IPS-11a (cell line): ENCODE measurements around the gene DOC2A.
A peak's percentile ranks its signal among the peaks of the same experiment; 100 is the strongest.
"Not testable (repeated sequence)": the region's sequence is repeated elsewhere in the genome, so short reads cannot be mapped to it uniquely, and the experiment has no call there.

Source experiments
- H3K4me3 ChIP-seq: one replicate; pipeline ENCODE4 v1.5.1; 2013; ENCODE audit warnings: low read depth, low read length, control low read depth

DOC2A gene

DNA sequence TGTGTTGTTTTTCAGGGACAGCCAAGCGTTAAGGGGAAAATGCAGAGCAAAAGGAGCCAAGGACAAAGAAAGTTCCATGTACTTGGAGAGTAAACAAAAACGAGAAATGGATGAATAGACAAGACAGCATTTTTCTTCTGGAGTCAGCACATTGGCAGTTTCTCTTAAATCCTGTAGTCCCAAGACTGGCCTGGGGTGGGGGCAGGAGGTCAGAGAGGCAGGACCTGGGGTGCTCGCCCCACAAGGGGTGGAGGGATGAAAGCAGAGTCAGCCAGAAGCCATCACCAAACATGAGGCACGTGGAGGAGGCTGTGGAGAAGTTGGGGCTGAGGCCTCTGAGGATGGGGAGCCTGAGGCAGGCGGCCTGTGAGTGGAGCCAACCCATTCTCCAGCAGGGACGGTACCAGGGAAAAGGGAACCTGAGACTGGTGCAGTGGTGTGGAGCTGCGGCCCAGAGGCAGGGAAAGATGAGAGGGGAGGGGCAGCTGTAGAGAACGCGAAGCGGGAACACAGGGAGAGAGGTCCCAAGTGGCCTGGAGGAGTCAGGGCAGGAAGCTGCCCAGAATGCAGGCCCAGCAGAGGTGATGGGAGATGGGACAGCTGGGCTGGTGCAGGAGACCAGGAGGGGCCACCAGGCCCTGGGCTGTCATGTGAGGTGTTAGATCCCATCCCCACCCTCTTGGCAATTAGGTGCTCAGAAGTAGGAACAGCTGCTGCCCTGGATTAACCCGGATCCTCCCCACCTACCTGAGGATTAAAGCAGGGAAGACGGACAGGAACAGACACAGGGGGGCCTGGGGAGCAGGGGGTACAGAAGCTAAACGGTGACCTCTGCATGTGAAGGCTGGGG, 17.0 kb upstream of the DOC2A start:
- no peak overlapping the region for H3K4me3 ChIP-seq

DNA sequence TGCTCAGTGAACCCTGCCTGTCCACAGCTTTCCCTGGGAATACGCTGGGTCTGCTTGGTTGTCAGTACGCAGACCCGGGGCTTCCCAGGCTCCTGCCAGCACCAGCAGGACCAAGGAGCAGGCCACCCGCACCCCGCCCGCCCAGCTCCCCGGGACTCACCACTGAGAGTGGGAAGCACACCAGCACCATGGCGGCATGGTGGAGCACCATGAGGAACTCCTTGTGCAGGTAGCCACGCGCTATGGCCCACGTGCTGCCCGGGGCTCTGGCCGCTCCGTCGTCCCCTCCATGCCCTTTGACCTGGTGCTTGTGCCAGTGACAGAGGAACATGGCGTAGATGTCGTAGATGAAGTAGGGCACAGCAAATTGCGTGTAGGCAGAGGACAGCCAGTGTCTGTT, 15.6 kb upstream of the DOC2A start:
- no peak overlapping the region for H3K4me3 ChIP-seq

DNA sequence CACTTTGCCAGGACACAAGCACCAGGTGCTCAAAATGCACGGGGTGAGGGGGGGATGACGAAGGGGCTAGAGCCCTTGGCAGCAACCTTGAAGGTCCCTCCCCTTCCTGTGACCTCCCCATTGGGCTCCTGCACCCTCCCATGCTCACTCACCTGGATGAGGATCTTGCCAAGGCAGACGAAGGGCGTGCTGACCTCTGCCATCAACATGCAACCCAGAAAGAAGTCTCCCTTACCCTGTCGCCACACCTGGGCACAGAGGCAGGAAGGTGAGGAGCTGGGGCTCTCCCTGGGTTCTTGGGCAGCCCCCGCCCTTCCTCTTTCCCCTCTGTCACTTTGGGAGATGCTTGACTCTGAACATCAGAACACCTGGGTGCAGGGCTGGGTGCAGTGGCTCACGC, 14.7 kb upstream of the DOC2A start:
- H3K4me3 ChIP-seq = no peak overlapping the region

DNA sequence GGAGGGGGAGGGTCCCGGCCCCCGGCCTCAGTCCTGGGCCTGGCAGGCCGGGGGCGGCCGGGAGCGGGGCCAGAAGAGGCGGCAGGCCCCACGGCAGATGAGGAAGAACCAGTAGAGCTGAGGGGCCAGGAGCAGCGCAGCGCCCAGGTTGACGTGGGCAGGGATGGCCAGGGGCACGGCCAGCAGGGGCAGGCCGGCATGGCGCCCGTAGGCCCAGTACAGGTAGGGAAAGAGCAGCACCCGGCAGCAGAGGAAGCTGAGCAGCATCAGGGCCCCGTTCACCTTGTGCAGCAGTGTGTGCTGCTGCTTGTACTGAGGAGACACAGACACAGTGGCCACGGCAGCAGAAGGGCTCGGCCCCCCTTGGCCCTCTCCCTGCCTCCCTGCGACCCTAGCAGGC, 14.3 kb upstream of the DOC2A start:
- no peak overlapping the region for H3K4me3 ChIP-seq

DNA sequence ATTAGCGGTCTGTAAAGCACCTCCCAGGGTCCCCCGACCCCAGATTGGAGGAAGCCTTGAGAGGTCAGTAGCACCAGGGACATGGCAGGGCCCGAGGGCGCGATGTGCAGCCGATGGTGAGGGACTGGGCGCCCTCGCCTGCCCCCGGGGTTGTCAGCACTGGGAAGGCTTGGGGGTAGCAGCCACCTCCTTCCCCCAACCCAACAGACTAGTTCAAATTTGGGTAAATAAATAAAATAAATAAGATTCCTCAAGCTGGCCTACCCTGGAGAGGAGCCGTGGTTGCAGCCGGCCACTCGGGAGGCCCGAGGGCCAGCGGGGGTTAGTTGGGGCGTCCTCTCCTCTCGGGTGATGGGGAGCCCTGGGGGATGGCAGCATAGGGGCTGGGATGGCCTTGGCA, 13.6 kb upstream of the DOC2A start:
- no peak overlapping the region for H3K4me3 ChIP-seq

DNA sequence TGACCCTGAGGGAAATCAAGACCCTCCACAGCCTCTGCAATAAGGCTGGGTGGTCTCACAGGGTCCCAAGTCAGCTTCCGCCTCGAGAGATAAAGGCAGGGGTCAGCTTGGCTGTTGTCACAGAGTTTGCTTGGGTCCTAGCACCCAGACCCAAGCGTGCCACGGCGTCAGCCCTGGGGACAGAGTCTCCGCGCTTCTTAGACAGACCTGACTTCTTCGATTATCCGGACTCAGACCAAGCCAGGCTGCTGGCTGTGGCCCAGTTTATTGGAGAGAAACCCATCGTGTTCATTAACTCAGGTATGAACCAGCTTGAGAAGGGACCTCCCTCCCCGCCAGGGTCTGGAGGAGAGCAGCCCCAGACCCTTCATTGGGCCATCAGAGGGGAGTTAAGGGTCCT, 12.8 kb upstream of the DOC2A start:
- no peak overlapping the region for H3K4me3 ChIP-seq

DNA sequence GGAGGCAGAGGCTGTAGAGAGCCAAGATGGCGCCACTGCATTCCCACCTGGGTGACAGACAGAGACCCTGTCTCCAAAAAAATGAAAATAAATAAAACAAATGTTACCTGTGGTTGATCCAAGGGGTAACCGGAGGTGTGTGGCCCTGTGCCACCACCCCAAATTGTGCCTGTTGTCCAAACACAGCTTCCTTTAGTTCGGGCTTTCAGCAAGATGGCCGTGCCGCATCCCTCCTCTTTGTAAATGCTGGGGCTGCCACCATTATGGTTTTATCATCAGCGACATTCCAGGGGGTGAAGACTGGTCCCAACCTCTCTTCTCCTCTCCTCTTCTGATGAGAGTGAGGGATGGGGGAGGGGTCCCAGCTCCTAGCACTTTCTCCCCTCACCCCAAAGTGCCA, 12.1 kb upstream of the DOC2A start, which contains the start of gene C16orf92:
TSS of gene C16orf92 (plus strand) at position 312 of the 400 bp plus-strand sequence. CDS start 143 bp downstream, outside the sequence.
- H3K4me3 ChIP-seq = no peak within 1 kb of the TSS

DNA sequence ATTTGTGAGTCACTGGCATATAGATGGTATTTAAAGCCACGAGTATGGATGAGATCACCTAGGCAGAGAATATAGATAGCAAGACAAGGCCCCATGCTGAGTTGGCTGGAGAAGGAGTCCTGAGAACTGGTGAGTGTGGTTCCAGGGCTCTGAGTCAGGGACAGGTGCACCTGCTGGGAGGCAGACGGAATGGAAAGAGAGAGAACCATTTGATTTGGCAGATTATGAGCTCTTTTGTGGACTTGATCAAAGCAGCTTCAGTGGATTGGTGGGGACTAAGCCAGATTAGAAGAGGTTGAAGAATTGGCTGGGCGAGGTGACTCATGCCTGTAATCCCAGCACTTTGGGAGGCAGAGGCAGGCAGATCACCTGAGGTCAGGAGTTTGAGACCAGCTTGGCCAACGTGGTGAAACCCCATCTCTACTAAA, 7.9 kb upstream of the DOC2A start:
- H3K4me3 ChIP-seq = no peak overlapping the region

DNA sequence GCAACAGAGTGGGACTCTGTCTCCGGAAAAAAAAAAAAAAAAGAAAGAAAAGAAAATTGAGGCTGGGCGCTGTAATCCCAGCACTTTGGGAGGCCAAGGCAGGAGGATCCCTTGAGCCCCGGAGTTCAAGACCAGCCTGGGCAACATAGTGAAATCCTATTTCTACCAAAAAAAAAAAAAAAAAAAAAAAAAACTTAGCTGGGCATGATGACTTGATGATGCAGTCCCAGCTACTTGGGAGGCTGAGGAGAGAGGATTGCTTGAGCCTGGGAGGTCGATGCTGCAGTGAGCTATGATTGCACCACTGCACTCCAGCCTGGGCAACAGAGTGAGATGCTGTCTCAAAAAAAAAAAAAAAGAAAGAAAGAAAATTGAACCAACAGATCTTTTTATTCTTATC, 7.1 kb upstream of the DOC2A start:
- H3K4me3 ChIP-seq = not testable (repeated sequence)

DNA sequence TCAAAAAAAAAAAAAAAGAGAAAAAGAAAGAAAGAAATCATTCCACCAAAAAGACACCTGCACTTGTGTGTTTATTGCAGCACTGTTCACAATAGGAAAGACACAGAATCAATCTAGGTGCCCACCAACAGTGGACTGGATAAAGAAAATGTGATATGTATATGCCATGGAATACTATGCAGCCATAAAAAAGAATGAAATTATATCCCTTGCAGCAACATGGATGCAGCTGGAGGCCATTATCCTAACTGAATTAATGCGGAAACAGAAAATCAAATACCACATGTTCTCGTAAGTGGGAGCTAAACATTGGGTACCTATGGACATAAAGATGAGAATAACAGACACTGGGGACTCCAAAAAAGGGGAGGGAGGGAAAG, 6.4 kb upstream of the DOC2A start:
- no peak overlapping the region for H3K4me3 ChIP-seq

DNA sequence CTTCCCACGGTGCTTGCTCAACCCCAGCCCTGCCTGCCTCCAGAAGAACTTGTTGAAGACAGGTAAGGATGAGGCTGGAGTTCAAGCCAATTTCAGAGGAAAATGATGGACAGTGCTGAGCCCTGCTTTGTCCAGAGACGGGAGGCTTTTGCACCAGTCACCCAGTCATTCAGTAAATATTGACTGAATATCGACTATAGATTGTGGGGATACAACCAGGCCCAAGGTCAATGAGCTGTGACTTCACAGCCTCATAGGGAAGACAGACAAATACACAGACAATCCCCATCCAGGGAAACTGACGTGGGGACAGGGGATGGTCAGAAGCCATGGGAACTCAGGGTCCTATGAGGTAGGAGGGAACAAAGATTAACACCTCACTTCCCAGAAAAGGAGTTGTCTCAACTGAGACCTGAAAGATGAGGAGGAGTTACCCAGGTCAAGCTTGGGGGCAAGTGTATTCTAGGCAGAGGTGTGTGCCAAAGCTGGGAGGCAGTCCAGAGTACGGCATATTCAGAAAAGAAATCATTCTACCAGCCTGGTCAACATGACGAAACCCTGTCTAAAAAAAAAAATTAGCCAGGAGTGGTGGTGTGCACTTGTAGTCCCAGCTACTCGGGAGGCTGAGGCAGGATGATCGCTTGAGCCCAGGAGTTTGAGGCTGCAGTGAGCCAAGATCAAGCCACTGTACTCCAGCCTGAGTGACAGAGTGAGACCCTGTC, 5.9 kb upstream of the DOC2A start:
- no peak overlapping the region for H3K4me3 ChIP-seq

DNA sequence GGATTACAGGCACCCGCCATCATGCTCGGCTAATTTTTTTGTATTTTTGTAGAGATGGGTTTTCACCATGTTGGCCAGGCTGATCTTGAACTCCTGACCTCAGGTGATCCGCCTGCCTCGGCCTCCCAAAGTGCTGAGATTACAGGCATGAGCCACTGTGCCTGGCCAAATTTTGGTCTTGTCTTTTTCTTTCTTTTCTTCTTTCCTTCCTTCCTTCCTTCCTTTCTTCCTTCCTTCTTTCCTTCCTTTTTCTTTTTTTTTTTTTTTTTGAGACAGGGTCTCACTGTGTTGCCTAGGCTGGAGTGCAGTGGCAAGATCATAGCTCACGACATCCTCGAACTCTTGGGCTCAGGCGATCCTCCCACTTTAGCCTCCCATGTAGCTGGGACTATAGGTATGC, 4.6 kb upstream of the DOC2A start:
- H3K4me3 ChIP-seq = not testable (repeated sequence)

DNA sequence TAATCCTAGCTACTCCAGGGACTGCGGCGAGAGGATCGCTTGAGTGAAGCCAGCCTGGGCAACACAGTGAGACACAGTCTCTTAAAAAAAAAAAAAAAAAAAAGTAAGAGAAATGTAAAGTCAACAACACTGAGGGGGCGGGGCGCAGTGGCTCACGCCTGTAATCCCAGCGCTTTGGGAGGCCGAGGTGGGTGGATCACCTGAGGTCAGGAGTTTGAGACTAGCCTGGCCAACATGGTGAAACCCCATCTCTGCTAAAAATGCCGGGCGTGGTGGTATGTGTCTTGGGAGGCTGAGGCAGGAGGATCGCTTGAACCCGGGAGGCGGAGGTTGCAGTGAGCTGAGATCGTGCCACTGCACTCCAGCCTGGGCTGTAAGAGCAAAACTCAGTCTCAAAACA, 1.8 kb upstream of the DOC2A start:
- H3K4me3 ChIP-seq = not testable (repeated sequence)

DNA sequence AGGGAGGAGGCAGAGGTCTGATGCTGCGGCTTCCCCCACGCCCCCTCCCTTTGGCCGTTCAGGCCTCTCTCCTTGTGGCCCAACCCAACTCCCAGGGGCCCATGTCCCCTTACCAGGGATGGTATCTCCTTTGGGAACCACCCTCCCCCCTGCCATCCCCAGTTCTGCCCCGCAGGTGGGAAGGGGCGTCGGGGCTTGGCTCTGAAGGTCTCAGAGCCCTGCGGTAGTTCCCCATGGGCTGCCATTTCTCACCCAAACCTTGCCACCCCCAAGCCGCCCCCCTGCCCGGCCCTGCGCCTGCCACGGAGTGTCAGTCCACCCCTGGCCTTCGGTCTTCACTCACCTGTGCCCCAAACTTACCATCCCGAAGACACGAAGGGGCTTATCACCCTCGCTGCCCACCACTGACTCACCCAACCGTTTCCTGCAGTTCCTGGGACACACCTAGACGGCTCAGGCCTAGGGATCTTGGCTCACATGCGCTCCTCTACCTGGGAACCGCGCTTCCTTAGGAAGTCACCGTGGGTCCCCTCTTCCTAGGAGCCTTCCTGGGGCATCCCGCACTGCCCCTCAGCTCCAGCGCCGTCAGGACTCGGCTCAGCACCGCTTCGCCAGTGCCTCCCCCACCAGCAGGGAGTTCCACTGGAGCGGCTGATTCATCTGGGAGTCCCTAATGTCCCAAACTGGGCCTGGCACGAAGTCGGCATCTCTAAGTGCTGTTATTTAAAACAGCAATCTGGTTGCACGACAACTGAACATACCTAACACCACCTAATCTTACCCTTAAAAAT, 1.1 kb upstream of the DOC2A start:
- peak overlapping the region; percentile 83 for H3K4me3 ChIP-seq

DNA sequence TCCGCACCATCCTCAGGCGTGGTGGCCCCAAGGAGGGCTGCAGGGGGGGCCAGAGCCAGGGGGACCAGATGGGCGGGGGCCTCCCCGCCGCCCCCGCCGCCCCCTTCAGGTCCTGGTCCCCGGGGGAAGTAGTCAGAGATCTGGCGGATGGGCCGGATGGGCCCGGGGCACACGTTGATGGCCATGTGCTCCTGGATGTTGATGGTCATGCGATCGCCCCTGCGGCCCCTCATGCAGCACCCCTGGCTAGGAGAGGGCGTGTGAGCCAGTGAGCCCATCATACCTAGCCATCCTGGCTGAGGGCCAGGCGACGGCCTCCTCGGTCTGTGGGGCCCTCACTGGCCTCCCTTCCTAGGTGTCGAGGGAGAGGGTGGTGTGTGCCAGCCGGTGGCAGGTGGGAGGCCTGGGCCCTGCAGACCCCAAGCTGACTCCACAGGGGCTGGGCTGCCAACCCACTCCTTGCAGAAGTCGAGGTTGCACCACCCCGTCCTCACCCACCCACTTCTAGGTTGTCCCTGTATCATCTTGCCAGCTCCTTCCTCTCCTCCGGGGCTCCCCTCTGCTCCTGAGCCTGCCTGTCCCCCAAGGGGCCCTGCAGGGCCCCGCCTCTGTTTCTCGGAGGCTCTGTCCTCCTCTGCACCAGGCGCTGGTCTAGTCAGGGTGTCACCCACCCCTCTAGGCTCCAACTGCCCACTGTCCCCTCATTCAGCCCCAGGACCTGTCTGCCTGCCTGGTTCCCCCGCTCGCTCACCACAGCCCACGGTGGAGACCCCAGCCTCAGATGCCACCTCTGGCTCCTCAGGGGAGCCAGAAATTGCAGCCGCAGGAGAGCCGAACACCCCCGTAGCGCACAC, 610 bp downstream of the DOC2A start:
- H3K4me3 ChIP-seq = peak overlapping the region; percentile 35

DNA sequence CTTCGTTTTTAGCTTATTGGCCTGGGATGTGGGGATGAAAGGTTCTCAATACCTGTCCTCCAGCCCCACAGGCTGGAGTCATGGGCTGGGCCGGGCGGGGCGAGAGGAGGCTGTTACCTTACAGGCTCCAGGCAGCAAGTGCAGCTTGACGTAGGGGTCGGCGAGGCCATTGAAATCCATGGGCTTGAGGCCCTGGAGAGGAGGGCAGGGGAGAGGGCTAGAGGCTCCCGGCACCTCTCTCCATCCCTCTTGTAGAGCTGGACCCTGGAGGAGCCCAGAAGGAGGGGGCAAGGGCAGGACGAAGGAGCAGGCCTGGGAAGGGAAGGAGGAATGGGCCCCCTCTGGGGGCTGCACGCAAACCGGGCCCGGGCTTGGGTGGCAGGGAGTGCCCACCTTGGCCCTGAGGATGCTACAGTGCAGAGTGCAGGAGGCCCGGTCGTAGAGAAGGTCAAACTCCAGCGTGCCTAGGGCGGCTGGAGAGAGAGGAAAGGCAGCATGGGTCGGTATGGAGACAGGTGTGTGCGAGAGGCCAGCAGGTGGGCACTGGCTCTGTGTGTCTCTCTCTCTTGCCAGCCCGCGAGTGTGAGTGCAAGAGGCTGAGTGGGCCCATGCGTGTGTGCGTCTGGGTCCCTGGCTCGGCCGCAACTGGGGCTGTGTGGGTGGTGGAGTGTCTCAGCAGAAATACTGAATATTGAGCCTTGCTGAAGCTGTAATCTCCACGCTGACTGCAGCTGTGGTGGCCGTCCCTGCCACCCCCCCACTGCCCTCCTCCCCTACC, 1.6 kb downstream of the DOC2A start:
- no peak overlapping the region for H3K4me3 ChIP-seq

DNA sequence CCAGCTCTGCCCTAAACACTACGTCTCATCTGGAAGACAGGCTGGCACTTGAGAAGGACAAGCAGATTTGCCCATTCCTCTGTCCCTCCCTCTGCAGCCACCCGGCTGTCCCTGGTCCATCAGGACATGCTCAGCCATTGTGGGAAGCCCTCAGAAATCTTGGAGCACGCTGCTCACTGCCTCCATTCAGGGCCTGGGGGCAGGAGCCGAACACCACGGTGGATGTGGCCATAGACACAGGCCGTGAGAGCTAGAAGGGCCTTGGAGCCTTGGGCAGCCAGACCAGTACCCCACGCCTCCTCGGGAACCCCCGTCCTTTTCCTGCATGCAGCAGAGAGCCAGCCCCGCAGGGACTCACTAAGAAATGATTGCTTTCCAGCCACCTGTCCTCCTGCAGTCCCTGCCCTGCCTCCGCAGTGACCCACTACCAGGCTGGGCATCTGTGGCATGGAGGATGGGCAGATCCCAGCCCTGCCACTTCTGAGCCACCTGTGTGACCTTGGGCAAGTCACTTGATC, 3.4 kb downstream of the DOC2A start:
- H3K4me3 ChIP-seq = no peak overlapping the region

DNA sequence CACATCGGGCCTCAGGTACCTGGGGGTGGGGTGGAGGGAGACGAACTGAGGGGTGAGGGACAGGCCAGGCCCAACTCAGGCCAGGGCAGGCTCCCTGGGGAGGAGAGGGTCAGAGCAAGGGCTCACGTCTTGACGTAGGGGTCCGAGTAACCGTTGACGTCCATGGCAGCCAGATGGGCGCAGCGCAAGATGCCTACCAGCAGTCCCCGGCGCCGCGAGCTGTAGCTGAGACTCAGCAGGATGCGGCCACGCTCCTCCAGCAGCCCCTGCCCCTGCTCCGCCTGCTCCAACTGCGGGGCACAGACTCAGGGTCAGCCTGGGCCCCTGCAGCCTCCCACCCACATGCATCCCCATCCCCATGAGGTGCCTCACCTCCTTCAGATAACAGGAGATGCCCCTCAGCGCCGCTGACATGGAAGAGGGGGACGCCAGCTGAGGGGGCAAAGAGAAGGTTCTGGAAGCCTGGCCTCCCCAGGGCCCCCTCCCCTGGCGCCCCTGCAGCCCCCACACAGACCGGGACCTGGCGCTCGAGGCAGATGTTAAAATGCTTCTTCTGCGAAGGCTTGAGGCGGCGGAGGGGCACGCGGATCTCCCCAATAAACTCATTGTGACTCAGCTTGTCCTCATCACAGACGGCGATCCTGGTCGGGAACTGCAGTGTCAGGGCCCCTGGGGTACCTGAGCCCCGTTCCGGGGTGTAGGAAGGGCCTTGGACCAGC, 4.0 kb downstream of the DOC2A start:
- no peak overlapping the region for H3K4me3 ChIP-seq

DNA sequence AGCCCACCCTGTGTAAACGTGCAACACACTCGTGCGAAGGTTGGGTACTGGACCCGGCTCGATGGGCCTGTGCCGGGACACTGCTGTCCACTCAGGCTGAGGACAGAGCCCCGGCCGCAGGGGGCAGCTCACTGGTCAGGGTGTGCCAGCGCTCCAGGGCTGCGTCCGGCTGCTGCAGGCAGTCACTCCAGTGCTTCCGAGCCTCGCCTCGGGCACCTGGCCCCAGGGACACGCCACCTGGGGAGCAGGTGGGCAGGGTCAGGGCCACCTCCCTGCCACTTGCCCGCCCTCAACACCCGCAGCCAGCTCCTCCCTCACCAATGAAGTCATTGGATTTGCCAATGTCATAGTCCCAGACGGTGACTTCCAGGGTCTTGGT, 4.7 kb downstream of the DOC2A start:
- H3K4me3 ChIP-seq = no peak overlapping the region
